Limb (tissue), 2 donors: ENCODE measurements around the gene PCNX3.

Experiments used
- DNase-seq, 2 donors: peaks; one replicate each; pipeline ENCODE4 v3.0.0-alpha.2; 2016; ENCODE audit errors: extremely low spot score in 2 of 2

Gene PCNX3

GRCh38 chr11:65596520-65596919 lies 19.1 kb upstream of the PCNX3 start:
- no peak for DNase-seq

- DNase-seq, result no peak
These were observed 17.3 kb upstream of the PCNX3 start for GRCh38 chr11:65598258-65598699.

- no peak for DNase-seq
These were observed 16.2 kb upstream of the PCNX3 start for GRCh38 chr11:65599216-65599954.

- no peak for DNase-seq
These were observed 15.7 kb upstream of the PCNX3 start for GRCh38 chr11:65599955-65600246.

- DNase-seq, result no peak
These were observed 11.3 kb upstream of the PCNX3 start for GRCh38 chr11:65604258-65604657.

GRCh38 chr11:65606876-65607613 lies 8.5 kb upstream of the PCNX3 start:
- peak; percentile 94 to 96 for DNase-seq

GRCh38 chr11:65607614-65608426 lies 7.8 kb upstream of the PCNX3 start:
- DNase-seq, result no peak

GRCh38 chr11:65609229-65609628 lies 6.3 kb upstream of the PCNX3 start:
- no peak for DNase-seq

- no peak for DNase-seq
These were observed 5.9 kb upstream of the PCNX3 start for GRCh38 chr11:65609665-65610064.

GRCh38 chr11:65610404-65610803 lies 5.2 kb upstream of the PCNX3 start:
- DNase-seq, result no peak

- no peak for DNase-seq
These were observed 4.4 kb upstream of the PCNX3 start for GRCh38 chr11:65611028-65611757.

GRCh38 chr11:65611758-65612603 lies 3.6 kb upstream of the PCNX3 start:
- no peak for DNase-seq

- DNase-seq, result no peak
These were observed 2.9 kb upstream of the PCNX3 start for GRCh38 chr11:65612691-65613090.

- DNase-seq, result no peak
These were observed 2.3 kb upstream of the PCNX3 start for GRCh38 chr11:65613091-65613928.

- DNase-seq, result no peak
These were observed 486 bp downstream of the PCNX3 start for GRCh38 chr11:65615950-65616574.

- DNase-seq, result no peak
These were observed 1.0 kb downstream of the PCNX3 start for GRCh38 chr11:65616575-65617001.

GRCh38 chr11:65617136-65617850 lies 1.7 kb downstream of the PCNX3 start:
- DNase-seq, result no peak

- no peak for DNase-seq
These were observed 2.6 kb downstream of the PCNX3 start for GRCh38 chr11:65617990-65618751.
